ENCODE data around the gene METTL14.

The METTL14 gene

GRCh38 chr4:118755438-118756226 is 70.4 kb downstream of the METTL14 start:
- intact Hi-C loops (cut with DNase I), result loop anchor here (10.0 kb wide), 1 partner anchor 209 kb away; no protein-coding TSS in a partner anchor
- DNase-seq, result no peak

DNA sequence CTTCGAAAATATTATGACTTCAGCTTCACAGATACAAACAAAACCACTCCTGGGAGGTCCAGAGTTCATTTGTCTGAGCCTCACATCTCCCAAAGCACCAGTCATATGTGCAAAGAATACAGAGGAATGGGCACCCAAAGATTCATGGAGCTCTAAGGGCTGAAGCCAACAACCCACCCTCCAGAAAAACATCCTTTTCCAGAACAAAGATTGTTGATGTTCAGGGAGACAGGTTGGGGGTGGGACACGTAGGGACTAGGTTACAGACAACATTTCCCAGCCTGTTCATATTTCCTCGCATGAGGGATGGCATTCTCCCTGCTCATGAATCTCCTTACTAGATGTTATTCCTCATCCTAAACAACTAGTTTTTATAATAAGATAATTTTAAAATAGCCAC is 71.2 kb downstream of the METTL14 start:
- intact Hi-C loops (cut with DNase I), result loop anchor here (10.0 kb wide), 1 partner anchor 208 kb away; no protein-coding TSS in a partner anchor
- no peak for DNase-seq

DNA sequence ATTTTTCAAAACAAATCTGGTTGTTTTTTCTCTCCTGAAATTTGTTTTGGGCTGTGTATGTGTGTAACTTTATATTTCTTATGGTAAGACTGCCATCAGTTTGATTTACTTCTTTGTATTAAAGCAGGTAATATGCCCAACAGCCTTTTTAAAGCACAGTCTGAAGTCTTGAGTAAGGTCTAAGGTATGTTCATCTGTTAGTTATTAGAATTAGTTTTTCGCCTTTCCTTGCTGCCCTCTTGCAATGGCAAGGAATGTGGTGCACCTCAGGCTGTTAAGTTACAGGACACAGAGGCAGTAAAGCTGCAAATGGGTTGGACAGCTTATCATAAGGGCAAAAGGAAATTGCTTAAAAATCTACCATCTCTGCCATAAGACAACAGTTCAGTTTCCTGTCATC is 71.8 kb downstream of the METTL14 start:
- intact Hi-C loops (cut with DNase I), result loop anchor here (10.0 kb wide), 1 partner anchor 208 kb away; no protein-coding TSS in a partner anchor
- DNase-seq, result no peak

- intact Hi-C loops (cut with DNase I), result loop anchor here (10.0 kb wide), 1 partner anchor 207 kb away; no protein-coding TSS in a partner anchor
- DNase-seq, result no peak
Observed at GRCh38 chr4:118757761-118758251, 72.6 kb downstream of the METTL14 start.

DNA sequence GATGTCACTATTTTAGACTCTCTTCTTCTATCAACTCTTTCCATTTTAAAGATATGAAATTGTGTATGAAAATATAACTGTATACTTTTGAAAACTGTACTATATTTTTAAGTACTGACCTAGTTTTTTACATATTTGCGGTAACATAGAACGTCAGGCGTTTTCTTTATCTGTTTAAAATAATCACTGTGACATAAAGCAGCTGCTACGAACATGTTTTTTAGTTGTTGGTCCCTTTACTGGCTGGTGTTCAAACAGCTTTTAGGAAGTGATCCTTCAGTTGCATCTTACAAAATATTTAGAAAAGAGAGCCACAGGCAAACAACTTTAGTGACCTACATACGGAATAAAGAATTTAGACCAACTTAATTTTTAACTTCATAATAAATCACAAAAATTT is 73.1 kb downstream of the METTL14 start:
- no peak for DNase-seq
- intact Hi-C loops (cut with DNase I), result loop anchor here (10.0 kb wide), 1 partner anchor 207 kb away; no protein-coding TSS in a partner anchor

DNA sequence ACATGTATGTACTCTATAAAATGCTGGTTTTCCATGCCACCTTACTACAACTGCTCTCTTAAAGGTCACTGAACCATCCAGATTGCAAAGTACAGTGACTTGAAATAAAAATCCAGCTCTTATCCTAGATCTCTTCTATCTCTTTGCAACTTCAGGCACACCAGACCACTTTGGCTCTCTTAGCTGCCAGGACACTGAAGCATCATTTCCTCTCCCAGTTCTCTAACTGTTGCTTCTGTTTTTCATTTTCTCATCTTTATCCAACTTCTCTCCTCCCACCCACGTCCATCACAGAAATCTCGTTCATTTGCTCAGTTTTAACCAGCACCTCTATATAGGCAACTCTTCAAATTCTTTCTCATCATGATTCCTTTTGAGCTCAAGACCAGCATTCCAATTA is 74.3 kb downstream of the METTL14 start:
- intact Hi-C loops (cut with DNase I), result loop anchor here (10.0 kb wide), 1 partner anchor 205 kb away; no protein-coding TSS in a partner anchor
- DNase-seq, result no peak

DNA sequence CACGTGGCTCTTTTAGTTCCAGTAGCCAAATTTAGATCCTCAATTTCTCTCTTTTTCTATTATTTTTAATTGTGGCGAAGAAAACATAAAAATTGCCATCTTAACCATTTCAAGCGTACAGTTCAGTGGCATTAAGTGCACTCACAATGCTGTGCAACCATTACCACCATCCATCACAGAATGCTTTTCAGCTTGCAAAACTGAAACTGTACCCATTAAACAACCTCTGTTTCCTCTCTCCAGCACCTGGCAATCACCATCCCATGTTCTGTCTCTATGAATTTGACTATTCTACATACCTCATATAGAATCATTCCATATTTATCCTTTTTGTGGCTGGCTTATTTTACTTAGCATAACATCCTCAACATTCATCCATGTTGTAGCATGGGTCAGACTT is 74.9 kb downstream of the METTL14 start:
- intact Hi-C loops (cut with DNase I), result no loop called here
- no peak for DNase-seq

DNA sequence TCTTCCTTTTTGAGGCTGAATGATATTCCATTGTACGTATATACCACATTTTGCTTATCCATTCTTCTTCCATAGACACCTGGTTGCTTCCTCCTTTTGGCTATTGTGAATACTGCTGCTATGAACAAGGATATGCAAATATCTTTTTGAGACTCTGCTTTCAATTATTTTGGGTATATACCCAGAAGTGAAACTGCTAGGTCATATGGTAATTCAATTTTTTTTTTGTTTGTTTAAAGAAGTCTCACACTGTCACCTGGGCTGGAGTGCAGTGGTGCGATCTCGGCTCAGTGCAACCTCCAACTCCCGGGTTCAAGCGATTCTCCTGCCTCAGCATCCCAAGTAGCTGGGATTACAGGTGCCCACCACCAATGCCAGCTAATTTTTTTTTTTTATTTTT is 75.3 kb downstream of the METTL14 start:
- intact Hi-C loops (cut with DNase I), result no loop called here
- no peak for DNase-seq

- intact Hi-C loops (cut with DNase I), result no loop called here
- DNase-seq, result no peak
Observed at GRCh38 chr4:118761397-118762016, 76.3 kb downstream of the METTL14 start.

- DNase-seq, result no peak
- intact Hi-C loops (cut with DNase I), result no loop called here
Observed at GRCh38 chr4:118762155-118762554, 77.0 kb downstream of the METTL14 start.

DNA sequence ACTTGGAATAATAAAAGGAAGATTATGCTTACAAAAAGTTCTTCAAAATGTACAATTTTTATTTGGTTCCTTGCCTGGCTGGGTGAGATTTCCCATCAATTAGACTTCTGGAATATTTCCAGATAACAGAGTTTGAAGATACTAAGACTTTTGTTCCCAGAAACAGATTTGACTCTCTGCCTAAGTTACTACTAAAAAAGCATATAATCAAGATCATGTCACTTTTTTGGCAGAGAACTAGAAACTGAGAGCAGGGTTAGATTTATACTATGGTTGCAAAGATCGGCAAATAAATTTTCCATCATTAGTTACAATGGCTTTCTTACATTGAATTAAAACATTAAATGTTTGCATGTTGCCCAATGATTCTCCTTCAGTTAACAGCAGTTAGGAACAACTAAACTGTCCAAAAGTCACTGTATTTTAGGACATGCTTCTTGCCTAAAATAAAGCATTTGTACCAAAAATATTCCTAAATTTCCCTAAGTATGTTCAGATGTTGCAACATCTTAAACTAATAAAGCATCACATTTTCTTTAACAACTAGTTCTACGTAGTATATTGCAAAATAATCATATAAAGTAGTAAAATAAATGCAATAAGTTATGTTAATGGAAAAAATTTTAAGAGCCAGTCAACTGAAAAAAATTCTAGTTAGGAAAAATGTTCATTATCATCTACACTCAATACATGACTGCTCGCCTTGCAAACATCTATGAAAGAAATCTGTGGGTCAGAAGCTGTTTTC is 77.7 kb downstream of the METTL14 start:
- no peak for DNase-seq
- intact Hi-C loops (cut with DNase I), result no loop called here
